ENCODE results near the gene GPR27.

GPR27 gene

DNA sequence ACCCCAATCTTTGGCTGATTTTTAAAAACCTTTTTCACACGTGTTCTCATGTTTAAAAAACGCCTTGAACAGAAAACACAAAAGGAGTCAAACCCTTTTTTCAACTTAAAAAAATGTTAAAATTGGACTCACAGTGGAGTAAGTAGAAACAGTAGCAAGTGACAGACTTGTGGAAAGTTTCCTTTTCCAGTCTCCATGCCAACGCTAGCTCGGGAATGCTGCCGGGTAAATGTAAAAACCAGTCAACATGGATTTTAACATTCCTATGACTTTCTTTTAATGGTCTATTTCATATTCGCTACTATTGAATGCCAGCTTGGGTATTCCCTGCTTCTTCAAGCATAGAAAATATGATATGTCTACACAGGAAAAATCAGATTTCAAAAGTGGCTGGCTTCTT is 32.9 kb downstream of the GPR27 start:
- DNase-seq, result no peak

DNA sequence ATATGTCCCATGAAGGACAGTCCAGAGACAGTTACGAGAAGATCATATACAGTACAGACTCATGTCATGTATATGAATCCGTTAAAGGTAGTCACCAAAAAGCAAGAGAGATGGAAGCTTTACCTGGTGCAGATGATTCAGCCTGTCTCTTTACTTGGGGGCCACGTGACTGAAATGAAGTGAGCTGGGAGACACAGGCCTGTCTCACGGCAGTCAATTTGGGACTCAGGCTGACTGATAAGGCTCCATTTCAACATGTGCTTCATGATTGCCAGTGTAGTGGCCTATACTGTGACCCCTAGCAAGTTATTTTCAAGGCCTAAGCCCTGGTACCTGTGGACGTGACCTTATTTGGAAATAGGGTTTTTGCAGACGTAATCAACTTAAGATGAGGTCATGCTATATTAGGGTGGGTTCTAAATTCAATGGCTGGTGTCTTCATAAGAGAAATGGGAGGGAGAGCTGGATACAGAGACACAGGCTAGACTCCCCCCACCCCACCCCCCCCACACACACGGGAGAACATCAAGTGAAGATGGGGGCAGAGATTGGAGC is 34.3 kb downstream of the GPR27 start:
- no peak for DNase-seq

DNA sequence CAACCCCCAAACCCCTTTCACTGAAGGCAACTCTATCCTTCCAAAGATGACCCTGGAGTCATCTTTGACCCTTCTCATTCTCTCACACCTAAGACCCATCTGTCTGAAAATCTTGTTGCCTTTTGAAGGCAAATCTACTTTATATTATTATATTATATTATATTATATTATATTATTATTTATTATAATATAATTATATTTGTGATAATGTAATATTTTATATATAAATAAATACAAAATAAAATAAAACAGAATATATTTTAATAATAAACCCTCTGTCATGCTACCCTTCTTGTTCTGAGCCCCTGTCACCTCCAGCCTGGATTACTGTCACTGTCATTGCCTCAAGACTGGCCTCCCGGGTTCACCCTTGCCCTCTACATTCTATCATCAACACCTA is 36.3 kb downstream of the GPR27 start:
- no peak for DNase-seq

DNA sequence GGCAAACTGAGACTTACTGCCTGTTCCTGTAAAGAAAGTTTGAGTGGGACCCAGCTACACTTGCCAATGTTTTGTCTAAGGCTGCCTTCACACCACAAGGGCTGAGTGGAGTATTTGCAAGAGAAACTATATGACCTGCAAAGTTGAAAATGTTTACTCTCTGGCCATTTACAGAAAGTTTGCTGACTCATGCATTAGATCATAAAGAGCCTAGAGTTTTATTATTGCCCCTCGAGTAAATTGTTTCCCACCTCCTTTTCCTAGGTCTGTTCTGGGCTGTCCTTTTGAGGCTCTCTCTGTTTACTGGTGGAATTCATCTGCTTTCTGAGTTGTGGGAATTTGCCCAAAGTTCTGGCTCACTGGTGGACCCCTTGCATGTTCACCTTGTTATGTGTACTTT is 38.0 kb downstream of the GPR27 start:
- DNase-seq, result no peak

DNA sequence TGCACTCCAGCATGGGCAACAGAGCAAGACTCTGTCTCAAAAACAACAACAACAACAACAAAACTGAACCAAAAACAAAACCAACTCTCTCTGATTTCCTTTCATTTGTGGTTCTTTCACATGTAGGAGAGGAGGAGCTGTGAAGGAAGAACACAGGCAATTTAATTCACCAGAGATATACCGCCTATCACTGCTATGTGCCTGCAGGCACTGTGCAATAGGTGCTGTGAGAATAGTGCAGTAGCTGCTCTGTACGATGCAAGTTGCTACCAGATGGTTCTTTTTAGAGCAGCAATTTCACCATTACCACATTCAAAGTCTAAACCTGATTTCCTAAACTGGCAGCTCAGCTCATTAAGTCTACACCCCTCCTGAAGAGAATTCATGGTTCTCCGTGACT is 42.6 kb downstream of the GPR27 start:
- no peak for DNase-seq

DNA sequence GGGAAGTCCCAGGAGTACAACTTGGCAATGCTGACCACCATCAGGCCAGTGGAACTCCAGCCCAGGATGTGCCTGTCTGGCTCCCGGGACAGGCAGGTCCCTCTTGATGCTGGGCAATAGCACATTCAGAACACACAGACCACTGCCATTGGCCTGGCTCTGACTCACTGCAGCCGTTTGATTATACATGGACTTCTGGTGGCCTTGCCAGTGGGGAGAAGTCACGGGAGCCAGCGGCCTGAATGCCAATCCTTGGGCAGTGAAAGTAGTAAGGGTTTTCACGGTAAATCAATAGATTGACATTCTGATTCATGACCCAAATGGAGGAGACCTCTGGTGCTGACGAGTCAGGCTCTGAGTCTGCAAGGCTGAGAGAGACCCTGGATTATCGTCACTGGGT is 43.8 kb downstream of the GPR27 start:
- DNase-seq, result no peak

DNA sequence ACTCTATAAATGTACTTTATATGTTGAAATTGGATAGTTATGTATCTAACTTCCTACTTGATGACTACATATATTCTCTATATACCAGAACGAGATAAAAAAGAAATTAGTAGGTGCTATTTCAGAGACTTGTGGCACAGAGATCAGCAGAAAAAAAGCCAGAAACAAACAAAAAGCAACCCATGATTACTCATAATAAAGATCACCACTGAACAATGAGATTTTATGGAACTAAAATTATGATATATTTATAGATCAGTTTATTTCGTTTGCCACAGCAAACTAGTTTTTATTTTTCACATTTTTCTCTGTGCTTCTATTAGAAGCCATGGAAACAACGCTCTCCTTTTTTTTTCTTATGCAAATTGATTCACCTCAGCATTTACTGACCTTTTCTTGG is 46.4 kb downstream of the GPR27 start:
- no peak for DNase-seq

DNA sequence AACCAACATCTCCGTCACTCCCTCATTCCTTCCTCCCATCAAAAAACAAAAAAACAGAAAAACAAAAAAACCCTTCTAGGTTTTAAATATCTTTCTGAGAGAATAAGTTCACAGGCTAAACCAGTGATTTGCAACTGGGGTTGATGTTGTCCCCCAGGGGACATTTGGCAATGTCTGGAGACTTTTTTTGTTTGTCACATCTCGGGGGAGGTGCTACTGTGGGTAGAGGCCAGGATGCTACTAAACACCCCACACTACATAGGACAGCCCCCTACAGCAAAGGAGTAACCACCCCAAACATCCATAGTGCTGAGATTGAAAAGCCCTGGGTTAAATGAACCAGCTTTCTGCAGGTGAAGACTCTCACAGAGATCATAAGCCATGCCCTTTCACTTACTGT is 48.3 kb downstream of the GPR27 start:
- no peak for DNase-seq

DNA sequence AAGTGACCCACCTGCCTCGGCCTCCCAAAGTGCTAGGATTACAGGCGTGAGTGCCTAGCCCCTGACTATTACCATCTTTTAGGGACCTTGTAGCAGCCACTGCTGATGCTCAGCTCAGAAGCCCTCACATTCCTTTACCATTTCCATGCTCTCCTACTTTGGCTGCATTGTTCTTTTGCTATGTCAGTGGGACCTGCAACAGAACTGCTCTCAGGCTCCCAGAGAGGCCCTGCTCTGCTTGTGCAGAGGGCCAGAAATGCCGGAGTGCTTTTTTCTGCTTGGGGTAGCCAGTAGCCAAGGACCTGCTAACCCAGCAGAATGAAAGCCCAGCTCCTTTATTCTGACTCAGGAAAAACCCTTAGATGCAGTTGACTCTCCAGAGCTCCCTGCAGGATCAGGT is 49.6 kb downstream of the GPR27 start:
- DNase-seq, result no peak

DNA sequence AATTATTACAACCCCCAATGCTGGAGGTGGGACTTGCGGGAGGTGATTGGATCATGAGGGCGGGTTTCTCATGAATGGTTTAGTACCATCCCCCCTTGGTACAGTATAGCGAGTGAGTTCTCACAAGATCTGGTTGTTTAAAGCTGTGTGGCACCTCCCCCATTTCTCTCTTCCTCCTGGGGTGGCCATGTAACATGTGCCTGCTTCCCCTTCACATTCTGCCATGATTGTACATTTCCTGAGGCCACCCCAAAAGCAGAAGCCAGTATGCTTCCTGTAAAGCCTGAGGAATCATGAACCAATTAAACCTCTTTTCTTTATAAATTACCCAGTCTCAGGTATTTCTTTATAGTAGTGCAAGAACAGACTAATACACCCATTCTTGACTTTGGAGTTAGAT is 51.5 kb downstream of the GPR27 start:
- peak; percentile 77 to 79 for DNase-seq

DNA sequence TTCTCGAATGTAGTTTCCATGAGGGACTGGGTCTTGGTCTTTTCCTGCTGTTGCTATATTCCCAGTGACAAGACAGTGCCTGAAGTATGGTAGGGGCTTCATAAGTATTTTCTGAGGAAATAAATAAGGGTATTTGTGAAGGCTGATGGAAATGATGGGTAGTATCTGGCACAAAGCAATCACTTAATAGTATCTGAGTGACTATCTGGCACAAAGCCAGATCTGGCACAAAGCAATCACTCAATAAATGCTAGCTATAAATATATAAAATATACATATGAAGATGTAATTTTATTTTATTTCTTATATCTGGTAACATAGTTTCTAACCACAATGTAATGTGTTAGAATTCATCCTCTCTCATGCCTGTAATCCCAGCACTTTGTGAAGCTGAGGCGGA is 52.0 kb downstream of the GPR27 start:
- DNase-seq, result no peak

Measured in inflammatory macrophage (primary cell).